Panc1 (cell line): ENCODE measurements around the gene NPTX1. TPM values are rescaled to one million over a fixed set of nuclear protein-coding genes. Genes with fewer than 3 reads are reported as not detected.

Experiments
- ATAC-seq: fragments of 200-7000 bp; cut with Tn5 transposase; 2 replicates; pipeline ENCODE4 v1.9.1; 2020; ENCODE audit warnings: mild to moderate bottlenecking, moderate library complexity
- BruUV-seq: library from RNA; stranded (reverse); fragments of 400-500 nt; replicated peaks from 2 replicates; lab custom pipeline; 2021; lab: Mats Ljungman, UMichigan
- CTCF ChIA-PET: fragments of 300-600 bp; sonication (Branson Sonifier 250); formaldehyde crosslinking; loops from one replicate; lab custom pipeline; 2022; ENCODE audit warnings: antibody characterized with exemption; lab: Charles Lee
- POLR2A ChIA-PET: fragments of 300-600 bp; sonication (Branson Sonifier 250); formaldehyde crosslinking; loops from one replicate; lab custom pipeline; 2022; ENCODE audit warnings: antibody characterized with exemption; lab: Charles Lee
- DNase-seq: peaks from one replicate; pipeline ENCODE4 v3.0.0-alpha.2; 2010; ENCODE audit warnings: low read depth, low spot score
- H3K27ac ChIP-seq: 2 replicates; pipeline ENCODE4 v1.5.1; 2011; ENCODE audit warnings: mild to moderate bottlenecking, low read length, inconsistent platforms
- H3K27me3 ChIP-seq: fragments of 200-500 bp; sonication (Bioruptor generic); 2 replicates; pipeline ENCODE4 v1.6.0; 2014; ENCODE audit warnings: low read length, inconsistent platforms; ENCODE audit not compliant: control insufficient read depth, insufficient read depth
- H3K36me3 ChIP-seq: fragments of 200-500 bp; sonication (Bioruptor generic); 2 replicates; pipeline ENCODE4 v1.5.1; 2014; ENCODE audit warnings: inconsistent platforms, mild to moderate bottlenecking, low read length, moderate library complexity; ENCODE audit not compliant: control insufficient read depth, insufficient read depth
- H3K4me1 ChIP-seq: 2 replicates; pipeline ENCODE4 v1.5.1; 2011; ENCODE audit warnings: inconsistent platforms, mild to moderate bottlenecking, low read length, moderate library complexity; ENCODE audit not compliant: control insufficient read depth, insufficient read depth
- H3K4me3 ChIP-seq, 2 experiments: 2 replicates each; pipeline ENCODE4 v1.5.1; 2011 to 2012; ENCODE audit warnings: low read depth in 2 of 2, low read length in 2 of 2, mild to moderate bottlenecking in 2 of 2, inconsistent platforms in 1 of 2, moderate library complexity in 1 of 2
- H3K9me3 ChIP-seq: fragments of 200-500 bp; sonication (Bioruptor generic); 2 replicates; pipeline ENCODE4 v1.5.1; 2014; ENCODE audit warnings: low read depth, mild to moderate bottlenecking, inconsistent platforms, low read length, moderate library complexity; ENCODE audit not compliant: control insufficient read depth, insufficient read depth
- POLR2AphosphoS5 ChIP-seq: IDR thresholded peaks from 2 replicates; pipeline ENCODE4 v1.6.1; 2012; ENCODE audit warnings: mild to moderate bottlenecking, low read depth, low read length, moderate library complexity
- SIN3A ChIP-seq: IDR thresholded peaks from 2 replicates; pipeline ENCODE4 v1.6.1; 2012; ENCODE audit warnings: low read depth, mild to moderate bottlenecking, low read length, moderate library complexity, borderline replicate concordance; ENCODE audit not compliant: insufficient read depth
- TCF7L2 ChIP-seq: IDR thresholded peaks from 2 replicates; pipeline ENCODE4 v1.6.1; 2011; ENCODE audit warnings: mild to moderate bottlenecking, low read depth, low read length, inconsistent platforms
- in situ Hi-C: cut with HindIII; loops from 2 replicates; pipeline ENCODE4 v1.10.0; 2016; ENCODE audit warnings: low sequenced_read_pairs, low pct_unique_long_range_greater_than_20kb
- intact Hi-C: fragments of 100-400 bp; cut with micrococcal nuclease; formaldehyde crosslinking; loops from one replicate; pipeline ENCODE4 v1.10.0; 2022; ENCODE audit not compliant: unreplicated experiment
- total RNA-seq: library from RNA; stranded (reverse); gene quantifications from one replicate; pipeline ENCODE4 v1.2.1, GENCODE V29; 2021; ENCODE audit not compliant: unreplicated experiment
- TF ChIP-seq, protein P1 (sequence below): fragments of 450-650 bp; IDR thresholded peaks from 2 replicates; pipeline ENCODE4 v1.5.1; 2017; ENCODE audit warnings: mild to moderate bottlenecking
- TF ChIP-seq, protein P2 (sequence below), 2 experiments: IDR thresholded peaks; 2 replicates each; pipeline ENCODE4 v1.6.1; 2011 to 2012; ENCODE audit warnings: low read depth in 2 of 2, control low read depth in 1 of 2, low read length in 1 of 2, mild to moderate bottlenecking in 1 of 2, moderate library complexity in 1 of 2; ENCODE audit not compliant: insufficient read depth in 1 of 2

NPTX1 gene
- total RNA-seq, 1 experiment from 2014 or later, result 1.1 TPM

DNA sequence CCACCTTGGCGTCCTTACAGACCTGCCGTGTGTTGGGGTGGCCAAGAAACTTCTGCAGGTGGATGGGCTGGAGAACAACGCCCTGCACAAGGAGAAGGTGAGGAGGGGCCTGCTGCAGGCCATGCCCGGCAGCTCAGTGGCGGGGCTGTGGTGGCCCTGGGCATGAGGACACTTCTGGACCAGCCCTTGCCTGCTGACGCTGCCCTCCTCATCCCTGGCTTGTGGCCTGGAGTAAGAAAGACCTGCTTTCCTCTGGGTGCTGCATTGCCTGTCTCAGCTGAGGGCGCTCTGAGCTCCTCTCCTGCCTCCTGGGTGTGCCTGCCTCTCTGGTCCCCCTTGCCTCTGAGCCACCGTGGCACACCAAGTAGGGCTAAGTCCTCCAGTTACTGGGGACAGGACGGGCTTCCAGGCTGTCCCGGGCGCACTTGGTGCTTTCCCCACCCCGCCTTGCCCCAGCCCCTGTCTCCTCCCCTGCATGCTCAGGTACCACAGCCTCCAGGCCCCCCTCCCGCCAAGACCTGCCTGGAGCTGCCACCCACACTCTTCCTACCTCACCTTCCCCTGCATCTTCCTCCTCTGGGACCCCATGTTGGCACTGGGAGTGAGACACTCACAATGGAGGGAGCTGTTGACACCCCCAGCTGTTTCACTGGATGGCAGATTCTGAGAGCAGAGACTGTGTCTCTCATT is 52.7 kb downstream of the NPTX1 start:
- Histone ChIP-seq H3K4me3 (no peak overlapping the region), H3K4me1 (no peaks in the 10 kb centered on the region), H3K27me3 (no peaks in the 10 kb centered on the region), H3K36me3 (no peaks in the 10 kb centered on the region), H3K27ac (no peak overlapping the region), H3K9me3 (no peaks in the 10 kb centered on the region)
- TF ChIP-seq SIN3A (no peak), TCF7L2 (no peak), POLR2AphosphoS5 (no peak)
- TF ChIP-seq, protein P1, sequence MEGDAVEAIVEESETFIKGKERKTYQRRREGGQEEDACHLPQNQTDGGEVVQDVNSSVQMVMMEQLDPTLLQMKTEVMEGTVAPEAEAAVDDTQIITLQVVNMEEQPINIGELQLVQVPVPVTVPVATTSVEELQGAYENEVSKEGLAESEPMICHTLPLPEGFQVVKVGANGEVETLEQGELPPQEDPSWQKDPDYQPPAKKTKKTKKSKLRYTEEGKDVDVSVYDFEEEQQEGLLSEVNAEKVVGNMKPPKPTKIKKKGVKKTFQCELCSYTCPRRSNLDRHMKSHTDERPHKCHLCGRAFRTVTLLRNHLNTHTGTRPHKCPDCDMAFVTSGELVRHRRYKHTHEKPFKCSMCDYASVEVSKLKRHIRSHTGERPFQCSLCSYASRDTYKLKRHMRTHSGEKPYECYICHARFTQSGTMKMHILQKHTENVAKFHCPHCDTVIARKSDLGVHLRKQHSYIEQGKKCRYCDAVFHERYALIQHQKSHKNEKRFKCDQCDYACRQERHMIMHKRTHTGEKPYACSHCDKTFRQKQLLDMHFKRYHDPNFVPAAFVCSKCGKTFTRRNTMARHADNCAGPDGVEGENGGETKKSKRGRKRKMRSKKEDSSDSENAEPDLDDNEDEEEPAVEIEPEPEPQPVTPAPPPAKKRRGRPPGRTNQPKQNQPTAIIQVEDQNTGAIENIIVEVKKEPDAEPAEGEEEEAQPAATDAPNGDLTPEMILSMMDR, result no peak
- TF ChIP-seq, protein P2, sequence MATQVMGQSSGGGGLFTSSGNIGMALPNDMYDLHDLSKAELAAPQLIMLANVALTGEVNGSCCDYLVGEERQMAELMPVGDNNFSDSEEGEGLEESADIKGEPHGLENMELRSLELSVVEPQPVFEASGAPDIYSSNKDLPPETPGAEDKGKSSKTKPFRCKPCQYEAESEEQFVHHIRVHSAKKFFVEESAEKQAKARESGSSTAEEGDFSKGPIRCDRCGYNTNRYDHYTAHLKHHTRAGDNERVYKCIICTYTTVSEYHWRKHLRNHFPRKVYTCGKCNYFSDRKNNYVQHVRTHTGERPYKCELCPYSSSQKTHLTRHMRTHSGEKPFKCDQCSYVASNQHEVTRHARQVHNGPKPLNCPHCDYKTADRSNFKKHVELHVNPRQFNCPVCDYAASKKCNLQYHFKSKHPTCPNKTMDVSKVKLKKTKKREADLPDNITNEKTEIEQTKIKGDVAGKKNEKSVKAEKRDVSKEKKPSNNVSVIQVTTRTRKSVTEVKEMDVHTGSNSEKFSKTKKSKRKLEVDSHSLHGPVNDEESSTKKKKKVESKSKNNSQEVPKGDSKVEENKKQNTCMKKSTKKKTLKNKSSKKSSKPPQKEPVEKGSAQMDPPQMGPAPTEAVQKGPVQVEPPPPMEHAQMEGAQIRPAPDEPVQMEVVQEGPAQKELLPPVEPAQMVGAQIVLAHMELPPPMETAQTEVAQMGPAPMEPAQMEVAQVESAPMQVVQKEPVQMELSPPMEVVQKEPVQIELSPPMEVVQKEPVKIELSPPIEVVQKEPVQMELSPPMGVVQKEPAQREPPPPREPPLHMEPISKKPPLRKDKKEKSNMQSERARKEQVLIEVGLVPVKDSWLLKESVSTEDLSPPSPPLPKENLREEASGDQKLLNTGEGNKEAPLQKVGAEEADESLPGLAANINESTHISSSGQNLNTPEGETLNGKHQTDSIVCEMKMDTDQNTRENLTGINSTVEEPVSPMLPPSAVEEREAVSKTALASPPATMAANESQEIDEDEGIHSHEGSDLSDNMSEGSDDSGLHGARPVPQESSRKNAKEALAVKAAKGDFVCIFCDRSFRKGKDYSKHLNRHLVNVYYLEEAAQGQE (IDR thresholded peaks at IDR 0.05; ENCODE audit: insufficient read depth in 1 of 2, low read depth in 2 of 2, low read length in 1 of 2), result no peak
- in situ Hi-C loops, result no loop called here
- ATAC-seq (no peak), DNase-seq (no peak)
- POLR2A ChIA-PET, result interaction anchor here (0.6 kb wide), 1 partner anchor 241 kb away, joined by 3 read pairs; no protein-coding TSS in a partner anchor
- CTCF ChIA-PET, result interaction anchor here (0.7 kb wide), 1 partner anchor 93 kb away, joined by 3 read pairs; no protein-coding TSS in a partner anchor
- no TSS peak for BruUV-seq
- intact Hi-C loops, result no loop called here

DNA sequence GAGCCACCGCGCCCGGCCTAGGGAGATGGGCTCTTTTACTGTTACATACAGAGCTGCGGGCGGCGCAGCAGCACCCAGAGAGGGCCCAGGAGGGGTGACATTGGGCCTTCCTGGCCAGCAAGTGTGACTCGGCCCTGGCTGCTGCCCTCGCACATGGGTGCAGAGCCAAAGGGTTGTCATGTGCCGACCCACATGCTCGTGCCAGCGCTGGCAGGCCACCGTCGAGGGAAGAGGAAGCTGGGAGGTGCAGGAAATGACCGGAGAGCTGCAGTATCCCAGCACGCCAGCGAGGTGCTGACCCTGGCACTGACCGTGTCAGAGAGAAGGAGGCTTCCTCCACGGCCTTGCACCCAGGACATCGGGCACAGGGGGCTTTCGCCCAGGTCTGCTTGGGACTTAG is 53.4 kb downstream of the NPTX1 start:
- DNase-seq (no peak), ATAC-seq (no peak)
- Histone ChIP-seq H3K27me3 (no peaks in the 10 kb centered on the region), H3K9me3 (no peaks in the 10 kb centered on the region), H3K36me3 (no peaks in the 10 kb centered on the region), H3K4me3 (no peak overlapping the region), H3K27ac (no peak overlapping the region), H3K4me1 (no peaks in the 10 kb centered on the region)
- in situ Hi-C loops (no loop called here), intact Hi-C loops (no loop called here)
- POLR2A ChIA-PET, result no interaction called here
- TF ChIP-seq SIN3A (no peak), POLR2AphosphoS5 (no peak), TCF7L2 (no peak)
- TF ChIP-seq, protein P1, result no peak
- TF ChIP-seq, protein P2 (IDR thresholded peaks at IDR 0.05; ENCODE audit: insufficient read depth in 1 of 2, low read depth in 2 of 2, low read length in 1 of 2), result no peak
- CTCF ChIA-PET, result interaction anchor here (0.7 kb wide), 1 partner anchor 94 kb away, joined by 3 read pairs; no protein-coding TSS in a partner anchor
- no TSS peak for BruUV-seq
